ENCODE data around the gene C16orf74.
A peak's percentile ranks its signal among the peaks of the same experiment; 100 is the strongest.

C16orf74 gene

GRCh38 chr16:85696781-85697180 is 54.1 kb downstream of the C16orf74 start:
- no peak for DNase-seq (ENCODE audit: low read depth in 2 of 2)

GRCh38 chr16:85695196-85696128 is 55.4 kb downstream of the C16orf74 start:
- no peak for DNase-seq (ENCODE audit: low read depth in 2 of 2)

GRCh38 chr16:85690469-85691064 is 60.3 kb downstream of the C16orf74 start:
- DNase-seq (ENCODE audit: low read depth in 2 of 2): no peak

GRCh38 chr16:85689950-85690320 is 61.0 kb downstream of the C16orf74 start:
- no peak for DNase-seq (ENCODE audit: low read depth in 2 of 2)

GRCh38 chr16:85689285-85689949 is 61.5 kb downstream of the C16orf74 start:
- DNase-seq (ENCODE audit: low read depth in 2 of 2): no peak

GRCh38 chr16:85688586-85689284 is 62.2 kb downstream of the C16orf74 start, which contains the start of gene GINS2:
Gene GINS2 (minus strand): TSS chr16:85688954. CDS start chr16:85688898, 56 bp downstream.
- DNase-seq (ENCODE audit: low read depth in 2 of 2): peak; percentile 87 to 91

- peak in 1 of 2 donors; percentile 10 for DNase-seq (ENCODE audit: low read depth in 2 of 2)
Observed at GRCh38 chr16:85687651-85688471, 63.0 kb downstream of the C16orf74 start.

- peak in 1 of 2 donors; percentile 21 for DNase-seq (ENCODE audit: low read depth in 2 of 2)
Observed at GRCh38 chr16:85686912-85687591, 63.8 kb downstream of the C16orf74 start.

- no peak for DNase-seq (ENCODE audit: low read depth in 2 of 2)
Observed at GRCh38 chr16:85685251-85685650, 65.6 kb downstream of the C16orf74 start.

- no peak for DNase-seq (ENCODE audit: low read depth in 2 of 2)
Observed at GRCh38 chr16:85683363-85683762, 67.5 kb downstream of the C16orf74 start.

- DNase-seq (ENCODE audit: low read depth in 2 of 2): no peak
Observed at GRCh38 chr16:85682516-85682915, 68.4 kb downstream of the C16orf74 start.

GRCh38 chr16:85681255-85681654 is 69.6 kb downstream of the C16orf74 start:
- DNase-seq (ENCODE audit: low read depth in 2 of 2): no peak

GRCh38 chr16:85680352-85680944 is 70.4 kb downstream of the C16orf74 start:
- DNase-seq (ENCODE audit: low read depth in 2 of 2): no peak

- no peak for DNase-seq (ENCODE audit: low read depth in 2 of 2)
Observed at GRCh38 chr16:85679870-85680269, 71.0 kb downstream of the C16orf74 start.

GRCh38 chr16:85678821-85679220 is 72.1 kb downstream of the C16orf74 start:
- DNase-seq (ENCODE audit: low read depth in 2 of 2): no peak

GRCh38 chr16:85678016-85678415 is 72.9 kb downstream of the C16orf74 start:
- no peak for DNase-seq (ENCODE audit: low read depth in 2 of 2)

- no peak for DNase-seq (ENCODE audit: low read depth in 2 of 2)
Observed at GRCh38 chr16:85677383-85677967, 73.4 kb downstream of the C16orf74 start.

- no peak for DNase-seq (ENCODE audit: low read depth in 2 of 2)
Observed at GRCh38 chr16:85676466-85676865, 74.4 kb downstream of the C16orf74 start.

- no peak for DNase-seq (ENCODE audit: low read depth in 2 of 2)
Observed at GRCh38 chr16:85675251-85675874, 75.5 kb downstream of the C16orf74 start.
